Natural killer cell (primary cell): ENCODE data around the gene FAF1. TPM values are rescaled to one million over a fixed set of nuclear protein-coding genes. Genes with fewer than 3 reads are reported as not detected.
A peak's percentile ranks its signal among the peaks of the same experiment; 100 is the strongest.

ENCODE experiments used
- ATAC-seq, 3 donors: fragments of 150-1000 bp in 2 of 3; fragments of 200-7000 bp in 1 of 3; cut with Tn5 transposase; 1 replicate in 1 of 3; 2 replicates in 2 of 3; pipeline ENCODE4 v1.10.0; 2021; ENCODE audit warnings: mild to moderate bottlenecking in 2 of 3, moderate library complexity in 2 of 3
- DNase-seq, 2 donors: peaks; one replicate each; pipeline versions ENCODE4 v3.0.0 to v3.0.0-alpha.2; 2013 to 2021; ENCODE audit warnings: mixed read lengths in 1 of 2
- H3K27ac ChIP-seq: one replicate; pipeline ENCODE4 v1.5.1; 2013; ENCODE audit warnings: mild to moderate bottlenecking, low read length
- H3K27me3 ChIP-seq: one replicate; pipeline ENCODE4 v1.6.1; 2013; ENCODE audit warnings: low read length; ENCODE audit not compliant: control insufficient read depth, insufficient read depth
- H3K36me3 ChIP-seq: one replicate; pipeline ENCODE4 v1.6.1; 2013; ENCODE audit warnings: low read length; ENCODE audit not compliant: control insufficient read depth, insufficient read depth
- H3K4me1 ChIP-seq: one replicate; pipeline ENCODE4 v1.6.1; 2013; ENCODE audit warnings: low read length; ENCODE audit not compliant: control insufficient read depth, insufficient read depth
- H3K4me3 ChIP-seq: one replicate; pipeline ENCODE4 v1.5.1; 2013; ENCODE audit warnings: low read length
- H3K9me3 ChIP-seq: one replicate; pipeline ENCODE4 v1.6.1; 2013; ENCODE audit warnings: low read length; ENCODE audit not compliant: control insufficient read depth, insufficient read depth
- H3K27ac Mint-ChIP-seq, 2 donors: one replicate each; pipeline ENCODE4 v1.8.0; 2022; ENCODE audit warnings: mild to moderate bottlenecking in 2 of 2, mixed read lengths in 2 of 2, moderate library complexity in 1 of 2
- H3K27me3 Mint-ChIP-seq, 2 donors: one replicate each; pipeline ENCODE4 v1.8.0; 2022; ENCODE audit warnings: low read depth in 2 of 2, mixed read lengths in 2 of 2
- H3K36me3 Mint-ChIP-seq: one replicate; pipeline ENCODE4 v1.8.0; 2022; ENCODE audit warnings: mixed read lengths
- H3K4me1 Mint-ChIP-seq, 2 donors: one replicate each; pipeline ENCODE4 v1.8.0; 2022; ENCODE audit warnings: mixed read lengths in 2 of 2
- H3K4me3 Mint-ChIP-seq: one replicate; pipeline ENCODE4 v1.8.0; 2022; ENCODE audit warnings: mild to moderate bottlenecking, moderate library complexity, mixed read lengths
- H3K9me3 Mint-ChIP-seq, 2 donors: one replicate each; pipeline ENCODE4 v1.8.0; 2022; ENCODE audit warnings: mixed read lengths in 2 of 2
- WGBS: methylation state at CpG from one replicate; pipeline ENCODE4 v1.1.7; 2013; ENCODE audit warnings: missing lambda C conversion rate; ENCODE audit not compliant: insufficient coverage; 5-methylcytosine and 5-hydroxymethylcytosine counted together
- intact Hi-C: fragments of 100-400 bp; cut with micrococcal nuclease; formaldehyde crosslinking; loops from one replicate; pipeline ENCODE4 v1.14.2; 2022
- total RNA-seq, 4 donors: library from RNA; stranded (reverse); fragments of 120-200 nt in 1 of 4; gene quantifications; one replicate each; pipeline versions ENCODE4 v1.2.3 to v1.2.4, GENCODE V29; 2013 to 2022
- TF ChIP-seq, protein P1 (sequence below): fragments of 200-600 bp; IDR thresholded peaks from one replicate; pipeline ENCODE4 v1.8.0; 2022; ENCODE audit warnings: antibody characterized with exemption

Gene FAF1
- total RNA-seq, 3 donors from 2014 or later (not counting 1 experiment from before 2014, with no cell fraction given): 56.8 to 59.7 (median 57.2) TPM

DNA sequence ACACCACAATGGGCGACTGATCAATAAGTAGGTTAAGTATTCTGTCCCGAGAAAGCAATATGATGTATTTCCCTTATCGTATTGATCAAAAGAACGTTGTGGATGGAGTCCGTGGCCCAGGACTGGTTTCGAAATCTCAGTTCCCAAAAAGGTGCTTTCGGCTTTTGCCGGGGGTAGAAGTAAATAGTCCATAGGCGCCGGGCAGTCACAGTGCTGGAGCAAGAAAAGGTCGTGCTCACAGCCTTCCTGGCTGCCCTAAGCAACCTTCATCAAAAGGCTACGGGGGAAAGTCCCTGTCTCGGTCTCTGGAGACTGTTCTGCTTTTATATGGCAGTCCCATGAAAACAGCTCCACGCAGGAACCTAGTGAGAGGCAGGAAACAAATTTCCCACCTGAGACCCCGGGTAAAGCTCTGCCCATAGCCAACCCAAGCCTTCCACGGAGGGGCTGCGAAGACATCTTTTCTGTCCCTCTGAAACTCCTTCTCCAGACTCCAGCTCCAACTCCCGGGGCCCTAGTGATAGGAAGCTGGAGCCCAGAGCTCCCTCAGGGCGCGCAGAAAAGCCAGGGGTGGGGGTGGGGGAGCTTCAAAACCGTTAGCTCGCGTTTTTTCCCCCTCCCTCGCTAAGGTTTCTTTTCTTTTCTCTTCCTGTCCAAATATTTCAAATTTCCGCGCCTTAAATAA lies 17.0 kb upstream of the FAF1 start:
- intact Hi-C loops: loop anchor here (10.0 kb wide), 2 partner anchors 52 to 1658 kb away; partner anchors contain the start of gene SHISAL2A
- Histone ChIP-seq H3K27me3 (peaks cover 2% of the 10 kb centered on the region), H3K4me1 (peaks cover 21% of the 10 kb centered on the region), H3K36me3 (no peaks in the 10 kb centered on the region), H3K9me3 (no peaks in the 10 kb centered on the region), H3K4me3 (peak overlapping the region; percentile 84), H3K27ac (peak overlapping the region; percentile 52)
- H3K4me3 Mint-ChIP-seq: peak overlapping the region; percentile 88
- H3K4me1 Mint-ChIP-seq: peaks cover 18 to 21% of the 10 kb centered on the region in 2 donors
- H3K27ac Mint-ChIP-seq: peak overlapping the region; percentile 71 to 88
- WGBS: 2% methylated on average over 23 of the region's 26 CpGs
- ATAC-seq: peak; percentile 64 to 75 (median 68)
- TF ChIP-seq, protein P1, sequence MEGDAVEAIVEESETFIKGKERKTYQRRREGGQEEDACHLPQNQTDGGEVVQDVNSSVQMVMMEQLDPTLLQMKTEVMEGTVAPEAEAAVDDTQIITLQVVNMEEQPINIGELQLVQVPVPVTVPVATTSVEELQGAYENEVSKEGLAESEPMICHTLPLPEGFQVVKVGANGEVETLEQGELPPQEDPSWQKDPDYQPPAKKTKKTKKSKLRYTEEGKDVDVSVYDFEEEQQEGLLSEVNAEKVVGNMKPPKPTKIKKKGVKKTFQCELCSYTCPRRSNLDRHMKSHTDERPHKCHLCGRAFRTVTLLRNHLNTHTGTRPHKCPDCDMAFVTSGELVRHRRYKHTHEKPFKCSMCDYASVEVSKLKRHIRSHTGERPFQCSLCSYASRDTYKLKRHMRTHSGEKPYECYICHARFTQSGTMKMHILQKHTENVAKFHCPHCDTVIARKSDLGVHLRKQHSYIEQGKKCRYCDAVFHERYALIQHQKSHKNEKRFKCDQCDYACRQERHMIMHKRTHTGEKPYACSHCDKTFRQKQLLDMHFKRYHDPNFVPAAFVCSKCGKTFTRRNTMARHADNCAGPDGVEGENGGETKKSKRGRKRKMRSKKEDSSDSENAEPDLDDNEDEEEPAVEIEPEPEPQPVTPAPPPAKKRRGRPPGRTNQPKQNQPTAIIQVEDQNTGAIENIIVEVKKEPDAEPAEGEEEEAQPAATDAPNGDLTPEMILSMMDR: no peak
- no peaks in the 10 kb centered on the region for H3K27me3 Mint-ChIP-seq
- no peaks in the 10 kb centered on the region for H3K36me3 Mint-ChIP-seq
- no peaks in the 10 kb centered on the region for H3K9me3 Mint-ChIP-seq
- peak; percentile 28 to 69 for DNase-seq

DNA sequence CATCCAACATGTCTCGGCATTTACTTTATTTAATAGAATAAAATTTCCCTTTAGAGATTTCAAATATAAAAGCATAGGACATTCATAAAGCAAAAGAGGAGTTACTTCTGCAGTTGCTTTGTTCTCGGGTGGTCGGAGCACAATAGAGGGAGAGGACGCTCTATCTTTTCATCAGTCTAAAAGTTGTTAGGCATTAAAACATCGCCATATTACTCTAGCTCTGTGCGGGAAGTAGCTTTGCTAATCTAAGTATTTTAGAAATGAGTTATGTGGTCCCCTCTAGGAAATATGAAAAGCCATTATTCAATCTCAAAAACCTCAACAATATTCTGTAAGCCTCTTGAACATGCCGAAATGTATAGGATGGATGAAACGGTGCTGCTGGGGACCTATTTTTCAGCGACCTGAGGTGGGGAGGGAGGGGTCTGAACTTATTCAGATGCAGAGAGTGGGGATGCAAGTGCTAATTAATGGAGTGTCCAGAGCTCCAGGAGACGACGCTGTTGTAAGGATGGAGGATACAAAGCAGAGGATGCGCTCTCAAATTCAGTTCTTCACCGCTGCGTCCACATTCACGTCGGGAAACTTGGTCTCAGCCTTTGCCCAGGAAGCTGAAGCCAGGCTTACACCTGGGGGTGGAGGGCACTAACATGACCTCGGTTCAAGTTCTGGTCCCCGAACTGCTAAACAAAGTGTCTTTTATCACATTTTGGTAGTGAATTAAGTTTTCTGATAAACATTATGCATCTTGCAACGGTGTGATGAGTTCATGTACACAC lies 16.2 kb upstream of the FAF1 start:
- Mint-ChIP-seq H3K36me3 (no peaks in the 10 kb centered on the region), H3K27me3 (no peaks in the 10 kb centered on the region), H3K27ac (peak overlapping the region; percentile 71 to 88), H3K4me1 (peaks cover 18 to 21% of the 10 kb centered on the region in 2 donors), H3K4me3 (peak overlapping the region; percentile 88), H3K9me3 (no peaks in the 10 kb centered on the region)
- WGBS: 32% methylated on average over 14 of the region's 19 CpGs
- H3K27me3 ChIP-seq: peaks cover 2% of the 10 kb centered on the region
- no peaks in the 10 kb centered on the region for H3K9me3 ChIP-seq
- ATAC-seq (no peak), DNase-seq (no peak)
- peaks cover 21% of the 10 kb centered on the region for H3K4me1 ChIP-seq
- H3K4me3 ChIP-seq: peak overlapping the region; percentile 84
- no peaks in the 10 kb centered on the region for H3K36me3 ChIP-seq
- TF ChIP-seq, protein P1: no peak
- H3K27ac ChIP-seq: no peak overlapping the region
- intact Hi-C loops: loop anchor here (10.0 kb wide), 2 partner anchors 51 to 1659 kb away; partner anchors contain the start of gene SHISAL2A

DNA sequence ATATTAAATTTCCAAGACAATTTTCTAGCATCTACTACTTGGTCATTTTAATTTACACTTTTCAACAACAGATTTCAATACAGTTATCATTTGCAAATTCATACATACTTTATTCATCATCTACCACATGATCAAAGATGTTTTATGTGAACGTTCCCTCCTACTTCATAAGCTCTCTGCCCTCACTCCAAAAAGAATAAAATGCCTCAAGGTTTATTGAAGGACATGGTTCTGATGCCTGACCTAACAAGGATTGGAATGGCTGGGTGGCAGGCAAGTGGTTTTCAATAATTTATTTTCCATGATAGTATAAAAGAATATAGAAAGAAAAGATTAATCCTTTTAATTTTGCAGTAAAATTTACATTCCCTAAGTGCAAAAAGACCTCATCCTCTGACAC lies 15.4 kb upstream of the FAF1 start:
- Mint-ChIP-seq H3K27ac (no peak overlapping the region), H3K36me3 (no peaks in the 10 kb centered on the region), H3K4me1 (peaks cover 26 to 30% of the 10 kb centered on the region in 2 donors), H3K27me3 (no peaks in the 10 kb centered on the region), H3K9me3 (no peaks in the 10 kb centered on the region), H3K4me3 (no peak overlapping the region)
- DNase-seq: no peak
- Histone ChIP-seq H3K4me1 (peaks cover 21% of the 10 kb centered on the region), H3K36me3 (no peaks in the 10 kb centered on the region), H3K9me3 (no peaks in the 10 kb centered on the region), H3K27ac (no peak overlapping the region), H3K4me3 (no peak overlapping the region), H3K27me3 (peaks cover 2% of the 10 kb centered on the region)
- TF ChIP-seq, protein P1: no peak
- intact Hi-C loops: loop anchor here (10.0 kb wide), 2 partner anchors 51 to 1659 kb away; partner anchors contain the start of gene SHISAL2A
- 100% methylated on average over 1 of the region's 1 CpG for WGBS
- ATAC-seq: no peak
